GM12878 (cell line): ENCODE measurements around the gene PCYOX1L. TPM values are rescaled to one million over a fixed set of nuclear protein-coding genes. Genes with fewer than 3 reads are reported as not detected.

Source experiments
- ATAC-seq: fragments of 200-7000 bp; cut with Tn5 transposase; 3 replicates; pipeline ENCODE4 v1.9.1; 2020; ENCODE audit warnings: mild to moderate bottlenecking, moderate library complexity
- BruUV-seq: library from RNA; stranded (reverse); fragments of 400-500 nt; replicated peaks from 2 replicates; lab custom pipeline; 2021; lab: Mats Ljungman, UMichigan
- CTCF ChIA-PET: fragments of 300-600 bp; sonication (Branson Sonifier 250); formaldehyde crosslinking; extraction: SDS; loops from one replicate; lab custom pipeline; 2021; ENCODE audit warnings: inconsistent platforms; lab: Yijun Ruan, JAX
- POLR2A ChIA-PET: fragments of 350-600 bp; formaldehyde crosslinking; extraction: SDS; loops from one replicate; lab custom pipeline; 2021; ENCODE audit warnings: inconsistent platforms; lab: Charles Lee
- RAD21 ChIA-PET: fragments of 300-600 bp; sonication (Branson Sonifier 250); formaldehyde crosslinking; loops from one replicate; lab custom pipeline; 2023; ENCODE audit warnings: antibody characterized with exemption; ENCODE audit not compliant: unreplicated experiment; lab: Charles Lee
- SMC1A ChIA-PET: fragments of 300-600 bp; sonication (Branson Sonifier 250); formaldehyde crosslinking; loops from one replicate; lab custom pipeline; 2023; ENCODE audit not compliant: unreplicated experiment, uncharacterized antibody; lab: Charles Lee
- DNase-seq: peaks from one replicate; pipeline ENCODE4 v3.0.0-alpha.2; 2011; ENCODE audit warnings: low read depth, low spot score
- FAIRE-seq: peaks from 3 replicates; lab custom pipeline; 2011; peaks lifted over from hg19 to GRCh38; lab: Jason Lieb, UNC
- H2AFZ ChIP-seq: 2 replicates; pipeline ENCODE4 v1.6.0; 2011; ENCODE audit warnings: low read depth, low read length, control low read depth; ENCODE audit not compliant: control insufficient read depth
- H3K27ac ChIP-seq: 2 replicates; pipeline ENCODE4 v1.5.1; 2011; ENCODE audit warnings: control low read depth; ENCODE audit not compliant: control insufficient read depth, insufficient read depth
- H3K27me3 ChIP-seq, 2 experiments: replicated peaks in 1 of 2; 2 replicates each; pipeline versions ENCODE4 v1.6.0 to v1.6.1; 2011; ENCODE audit warnings: low read length in 1 of 2; ENCODE audit not compliant: control insufficient read depth in 2 of 2, insufficient read depth in 2 of 2
- H3K36me3 ChIP-seq, 2 experiments: 2 replicates each; pipeline ENCODE4 v1.5.1; 2011; ENCODE audit warnings: low read length in 1 of 2; ENCODE audit not compliant: control insufficient read depth in 2 of 2, insufficient read depth in 2 of 2
- H3K4me1 ChIP-seq: 2 replicates; pipeline ENCODE4 v1.6.1; 2011; ENCODE audit warnings: mild to moderate bottlenecking, low read length, moderate library complexity, mixed read lengths; ENCODE audit not compliant: control insufficient read depth, insufficient read depth
- H3K4me2 ChIP-seq: 2 replicates; pipeline ENCODE4 v1.6.0; 2011; ENCODE audit warnings: control low read depth; ENCODE audit not compliant: control insufficient read depth, insufficient read depth
- H3K4me3 ChIP-seq: fragments of 200-600 bp; sonication (generic); 2 replicates; pipeline ENCODE4 v1.5.1; 2016
- H3K79me2 ChIP-seq: 2 replicates; pipeline ENCODE4 v1.6.0; 2011; ENCODE audit warnings: low read length; ENCODE audit not compliant: control insufficient read depth, insufficient read depth
- H3K9ac ChIP-seq: 2 replicates; pipeline ENCODE4 v1.8.0; 2011; ENCODE audit warnings: low read length, control low read depth, mixed read lengths; ENCODE audit not compliant: control insufficient read depth, insufficient read depth
- H3K9me3 ChIP-seq: replicated peaks from 3 replicates; pipeline ENCODE4 v1.5.1; 2011; ENCODE audit warnings: mild to moderate bottlenecking, low read length; ENCODE audit not compliant: control insufficient read depth, insufficient read depth
- H4K20me1 ChIP-seq: 2 replicates; pipeline ENCODE4 v1.6.0; 2011; ENCODE audit not compliant: control insufficient read depth, insufficient read depth
- BCL11A ChIP-seq: IDR thresholded peaks from 2 replicates; pipeline ENCODE4 v1.6.1; 2011; ENCODE audit warnings: low read depth, low read length
- CEBPB ChIP-seq, 2 experiments: fragments of 150-350 bp in 1 of 2; IDR thresholded peaks; 2 replicates each; pipeline ENCODE4 v1.6.1; 2012 to 2014; ENCODE audit warnings: low read depth in 2 of 2, low read length in 2 of 2, borderline replicate concordance in 1 of 2, inconsistent platforms in 1 of 2
- ELK1 ChIP-seq: IDR thresholded peaks from 2 replicates; pipeline ENCODE4 v1.6.1; 2012; ENCODE audit warnings: low read depth, low read length, improper control_type of control experiment
- IKZF2 ChIP-seq, 2 experiments: fragments of 450-650 bp; IDR thresholded peaks; 2 replicates each; pipeline ENCODE4 v1.6.1; 2017; ENCODE audit warnings: mild to moderate bottlenecking in 2 of 2, moderate library complexity in 2 of 2
- JUNB ChIP-seq: IDR thresholded peaks from 2 replicates; pipeline ENCODE4 v1.6.1; 2016; ENCODE audit warnings: antibody characterized with exemption, mild to moderate bottlenecking
- RAD51 ChIP-seq: fragments of 450-650 bp; IDR thresholded peaks from 2 replicates; pipeline ENCODE4 v1.6.1; 2016; ENCODE audit warnings: moderate library complexity, mild to moderate bottlenecking, inconsistent platforms
- REST ChIP-seq: IDR thresholded peaks from 2 replicates; pipeline ENCODE4 v1.6.1; 2012; ENCODE audit warnings: mild to moderate bottlenecking, low read depth, low read length
- SIX5 ChIP-seq: IDR thresholded peaks from 2 replicates; pipeline ENCODE4 v1.6.1; 2011; ENCODE audit warnings: mild to moderate bottlenecking, low read depth, low read length, moderate library complexity; ENCODE audit not compliant: severe bottlenecking
- TBL1XR1 ChIP-seq: IDR thresholded peaks from 2 replicates; pipeline ENCODE4 v1.6.1; 2012; ENCODE audit warnings: low read depth, low read length, improper control_type of control experiment
- YY1 ChIP-seq: IDR thresholded peaks from 2 replicates; pipeline ENCODE4 v1.6.1; 2011; ENCODE audit warnings: low read depth, mild to moderate bottlenecking, low read length
- ZBTB4 ChIP-seq: fragments of 450-650 bp; formaldehyde crosslinking; IDR thresholded peaks from 2 replicates; pipeline ENCODE4 v1.4.0; 2022; ENCODE audit warnings: mild to moderate bottlenecking, moderate library complexity
- ZNF274 ChIP-seq: IDR thresholded peaks from one replicate; pipeline ENCODE4 v1.8.0; 2011; ENCODE audit not compliant: insufficient read length, insufficient read depth
- WGBS: methylation state at CpG from one replicate; pipeline ENCODE4 v1.1.6; 2016; ENCODE audit warnings: low lambda C conversion rate; ENCODE audit not compliant: insufficient replicate concordance, insufficient coverage; ENCODE audit errors: missing lambda C conversion rate; 5-methylcytosine and 5-hydroxymethylcytosine counted together
- in situ Hi-C: fragments of 300-500 bp; cut with MboI; formaldehyde crosslinking; loops from 9 replicates; pipeline ENCODE4 v1.14.3; 2018; ENCODE audit warnings: mixed read lengths
- intact Hi-C: fragments of 100-400 bp; cut with micrococcal nuclease; formaldehyde crosslinking; loops from one replicate; pipeline ENCODE4 v1.14.2; 2022; ENCODE audit not compliant: unreplicated experiment
- polyA plus RNA-seq, 11 experiments: library from polyadenylated mRNA; depleted of rRNA in 4 of 11; unstranded in 6 of 11; stranded (reverse) in 5 of 11; fragments of >200 nt; fragmentation: Nextera tagmentation in 4 of 11; fragmentation: Illumina TruSeq in 1 of 11; extraction: Ambion mirVana in 4 of 11; extraction: Trizol in 1 of 11; gene quantifications; 1 replicate in 1 of 11; 2 replicates in 10 of 11; pipeline versions ENCODE4 v1.2.1 to v1.2.3, GENCODE V29; 2011 to 2016; ENCODE audit warnings: inconsistent platforms in 2 of 11, missing spikeins in 2 of 11, low read depth in 1 of 11
- total RNA-seq, 4 experiments: library from RNA; depleted of rRNA in 3 of 4; stranded (reverse); fragments of >200 nt in 3 of 4; fragmentation: Illumina TruSeq in 1 of 4; extraction: Trizol in 1 of 4; gene quantifications; 2 replicates each; pipeline versions ENCODE4 v1.2.1 to v1.2.3, GENCODE V29; 2013 to 2021
- TF ChIP-seq, protein P1 (sequence below): fragments of 450-650 bp; IDR thresholded peaks from 2 replicates; pipeline ENCODE4 v1.6.1; 2014; ENCODE audit warnings: mild to moderate bottlenecking
- TF ChIP-seq, protein P2 (sequence below): fragments of 450-650 bp; IDR thresholded peaks from 2 replicates; pipeline ENCODE4 v1.6.1; 2017; ENCODE audit warnings: mild to moderate bottlenecking

PCYOX1L gene
- total and polyA plus RNA-seq, 10 of the 15 experiments (the other 5 are each of a cell fraction or from before 2014, with no cell fraction given): 2.9 to 17.0 (median 12.9) TPM

- ChIA-PET CTCF (interaction anchor here (1.0 to 8.0 kb wide), 3 partner anchors 14 to 51 kb away, joined by 3 to 90 read pairs (median 36); no protein-coding TSS in a partner anchor), RAD21 (no interaction called here), POLR2A (no interaction called here), SMC1A (no interaction called here)
- in situ Hi-C loops (no loop called here), intact Hi-C loops (no loop called here)
- Histone ChIP-seq H3K4me1 (no peaks in the 10 kb centered on the region), H3K36me3 (no peaks in the 10 kb centered on the region), H3K4me2 (no peak overlapping the region), H3K27me3 (no peaks in the 10 kb centered on the region; a peak in 1 of 4 replicates), H3K4me3 (no peak overlapping the region), H3K79me2 (no peaks in the 10 kb centered on the region), H2AFZ (no peak overlapping the region), H3K27ac (no peak overlapping the region), H3K9me3 (no peaks in the 10 kb centered on the region; the same call in 2 of the 3 replicates), H3K9ac (no peak overlapping the region), H4K20me1 (no peaks in the 10 kb centered on the region)
- 67% methylated on average over 12 of the region's 12 CpGs for WGBS
- BruUV-seq: no TSS peak
- FAIRE-seq (no peak), DNase-seq (no peak), ATAC-seq (no peak)
- TF ChIP-seq JUNB (no peak), CEBPB (IDR thresholded peaks at IDR 0.05; ENCODE audit: borderline replicate concordance in 1 of 2, low read depth in 2 of 2, low read length in 2 of 2) (no peak), YY1 (no peak), REST (no peak), TBL1XR1 (no peak), IKZF2 (IDR thresholded peaks at IDR 0.05) (no peak), ZBTB4 (CRISPR knock-in tag) (no peak), ZNF274 (no peak), RAD51 (no peak), ELK1 (no peak), BCL11A (no peak), SIX5 (no peak)
- TF ChIP-seq, protein P1, sequence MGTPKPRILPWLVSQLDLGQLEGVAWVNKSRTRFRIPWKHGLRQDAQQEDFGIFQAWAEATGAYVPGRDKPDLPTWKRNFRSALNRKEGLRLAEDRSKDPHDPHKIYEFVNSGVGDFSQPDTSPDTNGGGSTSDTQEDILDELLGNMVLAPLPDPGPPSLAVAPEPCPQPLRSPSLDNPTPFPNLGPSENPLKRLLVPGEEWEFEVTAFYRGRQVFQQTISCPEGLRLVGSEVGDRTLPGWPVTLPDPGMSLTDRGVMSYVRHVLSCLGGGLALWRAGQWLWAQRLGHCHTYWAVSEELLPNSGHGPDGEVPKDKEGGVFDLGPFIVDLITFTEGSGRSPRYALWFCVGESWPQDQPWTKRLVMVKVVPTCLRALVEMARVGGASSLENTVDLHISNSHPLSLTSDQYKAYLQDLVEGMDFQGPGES: no peak
- TF ChIP-seq, protein P2, sequence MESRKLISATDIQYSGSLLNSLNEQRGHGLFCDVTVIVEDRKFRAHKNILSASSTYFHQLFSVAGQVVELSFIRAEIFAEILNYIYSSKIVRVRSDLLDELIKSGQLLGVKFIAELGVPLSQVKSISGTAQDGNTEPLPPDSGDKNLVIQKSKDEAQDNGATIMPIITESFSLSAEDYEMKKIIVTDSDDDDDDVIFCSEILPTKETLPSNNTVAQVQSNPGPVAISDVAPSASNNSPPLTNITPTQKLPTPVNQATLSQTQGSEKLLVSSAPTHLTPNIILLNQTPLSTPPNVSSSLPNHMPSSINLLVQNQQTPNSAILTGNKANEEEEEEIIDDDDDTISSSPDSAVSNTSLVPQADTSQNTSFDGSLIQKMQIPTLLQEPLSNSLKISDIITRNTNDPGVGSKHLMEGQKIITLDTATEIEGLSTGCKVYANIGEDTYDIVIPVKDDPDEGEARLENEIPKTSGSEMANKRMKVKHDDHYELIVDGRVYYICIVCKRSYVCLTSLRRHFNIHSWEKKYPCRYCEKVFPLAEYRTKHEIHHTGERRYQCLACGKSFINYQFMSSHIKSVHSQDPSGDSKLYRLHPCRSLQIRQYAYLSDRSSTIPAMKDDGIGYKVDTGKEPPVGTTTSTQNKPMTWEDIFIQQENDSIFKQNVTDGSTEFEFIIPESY: no peak
These were observed 35.3 kb upstream of the PCYOX1L start for GRCh38 chr5:149322518-149322917.
